Upper lobe of right lung (tissue), 1 donor: ENCODE data around the gene PGA3. TPM values are rescaled to one million over a fixed set of nuclear protein-coding genes. Genes with fewer than 3 reads are reported as not detected.
"Not testable (repeated sequence)": the region's sequence is repeated elsewhere in the genome, so short reads cannot be mapped to it uniquely, and the experiment has no call there.

Experiments used
- ATAC-seq: fragments of 200-7000 bp; cut with Tn5 transposase; one replicate; pipeline ENCODE4 v1.9.1; 2020; ENCODE audit warnings: mild to moderate bottlenecking, moderate library complexity
- DNase-seq: peaks from one replicate; pipeline ENCODE4 v3.0.0-alpha.2; 2020
- H3K27ac ChIP-seq: fragments of 200-600 bp; one replicate; pipeline ENCODE4 v1.8.0; 2022
- H3K27me3 ChIP-seq: fragments of 200-600 bp; one replicate; pipeline ENCODE4 v1.8.0; 2022; ENCODE audit warnings: mild to moderate bottlenecking
- H3K36me3 ChIP-seq: fragments of 200-600 bp; one replicate; pipeline ENCODE4 v1.8.0; 2022
- H3K4me1 ChIP-seq: fragments of 200-600 bp; one replicate; pipeline ENCODE4 v1.8.0; 2022
- H3K4me3 ChIP-seq: fragments of 200-600 bp; one replicate; pipeline ENCODE4 v1.8.0; 2022; ENCODE audit warnings: mild to moderate bottlenecking
- H3K9me3 ChIP-seq: fragments of 200-600 bp; one replicate; pipeline ENCODE4 v1.8.0; 2022
- intact Hi-C: fragments of 100-400 bp; cut with DNase I; formaldehyde crosslinking; loops from one replicate; pipeline ENCODE4 v1.11.0; 2022
- total RNA-seq: library from RNA; stranded (reverse); fragmentation: NEBNext Ultra II Directional; extraction: Animal tissue kit (Norgen Biotek cat#: 25700); gene quantifications from one replicate; pipeline ENCODE4 v1.2.1, GENCODE V29; 2021
- TF ChIP-seq, protein P1 (sequence below): fragments of 200-600 bp; IDR thresholded peaks from one replicate; pipeline ENCODE4 v1.8.0; 2022; ENCODE audit warnings: antibody characterized with exemption
- donor health status: DM: no; HTN: yes; CAD: no; lungs with severe emphysema.

Gene PGA3
- total RNA-seq, 1 donor from 2014 or later = not detected

DNA sequence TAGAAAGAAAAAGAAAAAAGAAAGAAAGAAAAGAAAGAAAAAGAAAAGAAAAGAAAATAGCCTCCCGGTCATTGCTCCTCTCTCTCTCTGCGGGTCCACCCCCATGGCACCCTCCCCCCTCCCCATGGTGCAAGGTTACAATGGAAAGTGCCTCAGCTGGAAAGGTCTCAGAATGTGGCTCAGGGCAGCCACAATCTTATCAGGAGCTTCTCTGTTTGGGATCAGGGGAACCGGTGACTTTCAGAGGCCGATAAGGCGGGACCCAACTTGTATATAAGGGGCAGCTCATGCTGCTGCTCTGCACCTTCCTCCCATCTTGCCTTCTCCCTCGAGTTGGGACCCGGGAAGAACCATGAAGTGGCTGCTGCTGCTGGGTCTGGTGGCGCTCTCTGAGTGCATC lies 37.6 kb downstream of the PGA3 start, which contains the start of gene PGA5:
TSS of gene PGA5 (plus strand) at position 301 of the 400 bp plus-strand sequence. CDS start at position 353, 52 bp downstream.
- H3K27me3 ChIP-seq, H3K4me3 ChIP-seq, H3K9me3 ChIP-seq, H3K36me3 ChIP-seq, DNase-seq, ATAC-seq, H3K27ac ChIP-seq, intact Hi-C loops, H3K4me1 ChIP-seq: not testable (repeated sequence)

DNA sequence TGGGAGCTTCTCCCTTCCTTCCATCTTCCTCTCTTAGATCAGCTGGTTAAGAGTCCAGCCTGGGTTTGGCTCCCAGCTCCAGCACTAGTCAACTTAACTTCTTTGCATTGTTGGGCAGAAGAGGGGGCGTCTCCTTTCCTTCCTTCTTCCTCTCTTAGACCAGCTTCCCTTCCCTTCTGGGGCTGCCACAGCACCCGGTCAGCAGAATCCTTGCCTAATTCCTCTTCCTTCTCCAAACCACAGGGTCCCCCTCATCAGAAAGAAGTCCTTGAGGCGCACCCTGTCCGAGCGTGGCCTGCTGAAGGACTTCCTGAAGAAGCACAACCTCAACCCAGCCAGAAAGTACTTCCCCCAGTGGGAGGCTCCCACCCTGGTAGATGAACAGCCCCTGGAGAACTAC lies 38.2 kb downstream of the PGA3 start:
- intact Hi-C loops, H3K4me1 ChIP-seq: not testable (repeated sequence)
- ATAC-seq = peak; percentile 82

DNA sequence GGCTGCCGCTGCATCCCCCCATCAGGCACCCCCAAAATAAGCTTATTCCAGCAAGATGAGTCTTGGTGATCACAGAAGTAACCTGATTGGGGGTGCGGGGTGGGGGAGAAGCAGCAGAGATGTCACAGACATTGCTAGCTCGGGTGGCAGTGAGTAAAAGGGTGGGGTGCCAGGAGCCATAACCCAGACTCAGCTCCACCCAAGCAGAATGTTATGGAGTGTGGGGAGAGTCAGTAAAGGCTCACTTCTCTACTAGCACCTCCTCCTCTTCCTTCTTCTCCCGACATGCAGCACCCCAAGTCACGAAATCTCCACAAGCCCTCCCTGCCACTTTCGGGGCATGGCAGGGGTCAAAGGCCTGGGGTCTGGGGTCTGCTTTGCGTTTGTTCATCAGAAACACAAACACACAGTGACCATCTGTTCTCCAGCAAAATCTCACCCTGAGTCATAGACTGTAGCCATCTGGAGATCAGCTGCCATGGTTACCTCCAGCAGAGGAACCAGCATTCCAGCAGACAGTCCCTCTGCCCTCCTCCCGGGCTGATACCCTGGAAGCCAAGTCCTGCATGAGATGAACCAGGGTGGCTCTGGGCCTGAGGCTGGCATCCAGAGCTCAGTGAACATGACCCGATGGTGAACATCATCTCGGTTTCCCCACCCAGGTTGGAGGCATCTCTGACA lies 42.1 kb downstream of the PGA3 start:
- intact Hi-C loops, H3K27ac ChIP-seq, H3K9me3 ChIP-seq, H3K36me3 ChIP-seq, H3K27me3 ChIP-seq, DNase-seq, ATAC-seq, H3K4me3 ChIP-seq, H3K4me1 ChIP-seq: not testable (repeated sequence)

More for the DNA sequence above, 38.2 kb downstream of the PGA3 start:
- H3K36me3 ChIP-seq, H3K4me3 ChIP-seq, H3K9me3 ChIP-seq, DNase-seq, H3K27ac ChIP-seq, H3K27me3 ChIP-seq: not testable (repeated sequence)

DNA sequence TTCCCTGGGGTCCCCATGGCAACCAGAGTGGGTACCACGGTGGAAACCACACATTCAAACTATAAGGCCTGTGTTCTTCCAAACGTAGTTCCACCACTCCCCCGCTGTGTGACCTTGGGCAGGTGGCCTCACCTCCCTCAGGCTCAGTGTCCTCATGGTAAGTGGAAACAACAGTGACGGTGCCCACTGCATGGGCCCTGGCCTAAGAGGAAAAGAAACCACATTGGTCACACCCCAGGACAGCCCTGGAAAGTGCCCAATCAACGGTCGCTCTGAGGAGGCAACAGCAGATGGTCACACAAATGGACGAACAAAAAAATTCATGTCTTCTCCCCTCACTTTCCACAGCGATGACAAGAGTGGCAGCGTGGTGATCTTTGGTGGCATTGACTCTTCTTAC lies 44.8 kb downstream of the PGA3 start:
- peak; percentile 30 for DNase-seq
- H3K9me3 ChIP-seq, ATAC-seq, H3K4me1 ChIP-seq, H3K36me3 ChIP-seq, intact Hi-C loops, H3K27ac ChIP-seq, H3K4me3 ChIP-seq, H3K27me3 ChIP-seq: not testable (repeated sequence)

DNA sequence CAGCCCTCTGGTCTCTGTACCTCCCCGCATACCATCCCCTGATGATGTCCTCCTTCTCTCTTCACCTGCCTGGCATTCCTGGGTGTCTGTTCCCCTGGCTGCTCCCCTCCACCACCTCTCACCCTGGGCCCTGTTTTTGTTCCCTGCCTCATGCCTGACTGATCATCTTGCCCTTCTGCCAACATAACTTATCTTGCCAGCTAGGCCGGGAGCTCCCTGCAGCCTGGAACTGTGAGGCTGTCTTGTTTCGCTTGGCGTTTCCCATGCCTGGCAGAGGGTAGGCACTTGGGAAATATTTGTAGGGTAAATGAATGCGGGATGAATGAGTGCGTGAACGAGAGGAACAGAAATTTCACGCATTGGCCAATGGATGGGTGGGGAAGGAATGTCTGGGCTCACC lies 45.9 kb downstream of the PGA3 start:
- intact Hi-C loops, H3K9me3 ChIP-seq, H3K4me3 ChIP-seq, H3K27me3 ChIP-seq, H3K4me1 ChIP-seq, H3K36me3 ChIP-seq, ATAC-seq, H3K27ac ChIP-seq: not testable (repeated sequence)
- DNase-seq = peak; percentile 29

DNA sequence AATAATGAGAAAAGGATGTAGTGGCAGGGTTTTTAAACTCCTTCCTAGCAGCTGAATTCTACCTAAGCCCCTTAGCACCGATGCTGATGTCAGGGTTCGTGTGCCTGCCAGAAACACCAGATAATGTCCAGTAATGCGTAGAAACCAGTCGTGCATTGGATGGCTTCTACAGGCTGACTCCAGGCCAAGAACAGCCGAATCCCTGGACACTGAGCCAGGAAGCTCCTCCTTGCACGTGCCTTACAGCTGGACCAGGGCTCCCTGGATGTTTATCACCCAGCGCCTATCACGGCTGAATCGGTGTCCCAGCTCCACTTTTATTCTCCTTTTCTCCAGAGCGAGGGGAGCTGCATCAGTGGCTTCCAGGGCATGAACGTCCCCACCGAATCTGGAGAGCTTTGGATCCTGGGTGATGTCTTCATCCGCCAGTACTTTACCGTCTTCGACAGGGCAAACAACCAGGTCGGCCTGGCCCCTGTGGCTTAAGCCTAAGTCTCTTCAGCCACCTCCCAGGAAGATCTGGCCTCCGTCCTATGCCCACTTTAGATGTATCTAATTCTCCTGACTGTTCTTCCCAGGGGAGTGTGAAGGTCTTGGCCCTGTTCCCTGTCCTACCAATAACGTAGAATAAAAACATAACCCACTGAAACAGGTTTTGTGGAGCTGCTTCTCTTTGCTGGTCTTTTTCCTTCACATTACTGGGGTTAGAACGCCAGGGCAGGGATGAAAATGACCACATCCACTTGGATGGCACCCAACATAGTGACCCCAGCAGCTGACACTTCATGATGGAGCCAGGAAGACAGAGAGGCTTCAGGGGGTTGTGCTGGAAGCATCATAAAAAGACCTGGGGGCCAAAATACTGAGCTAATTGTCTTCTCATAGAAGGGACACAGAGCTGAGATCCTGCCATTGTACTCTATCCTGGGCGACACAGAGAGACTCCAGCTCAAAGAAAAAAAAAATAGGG lies 47.8 kb downstream of the PGA3 start:
- H3K4me3 ChIP-seq, intact Hi-C loops, H3K36me3 ChIP-seq, H3K4me1 ChIP-seq, H3K27ac ChIP-seq, H3K27me3 ChIP-seq, H3K9me3 ChIP-seq, ATAC-seq: not testable (repeated sequence)
- DNase-seq = peak; percentile 2

DNA sequence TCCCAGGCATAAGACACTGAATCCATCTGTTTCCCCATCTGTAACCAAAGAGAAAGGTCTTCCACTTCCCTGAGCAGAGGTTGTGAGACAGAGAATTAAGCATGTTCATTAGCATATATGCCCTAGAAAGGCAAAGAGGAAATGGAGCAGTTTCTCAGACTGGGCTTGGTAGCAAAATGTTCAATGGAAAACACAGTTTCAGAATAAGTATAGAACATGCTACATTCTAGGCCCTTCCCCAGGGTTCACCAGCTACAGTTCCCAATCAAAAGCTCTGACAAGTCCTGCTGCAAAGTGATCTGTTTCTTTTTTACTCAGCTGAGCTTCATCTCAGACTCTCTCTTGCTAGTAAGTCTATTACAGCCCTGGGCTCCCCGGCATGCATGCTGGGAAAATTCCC lies 49.0 kb downstream of the PGA3 start:
- H3K27me3 ChIP-seq, H3K27ac ChIP-seq, DNase-seq, H3K36me3 ChIP-seq, intact Hi-C loops, H3K4me3 ChIP-seq, H3K4me1 ChIP-seq, H3K9me3 ChIP-seq, ATAC-seq: not testable (repeated sequence)

DNA sequence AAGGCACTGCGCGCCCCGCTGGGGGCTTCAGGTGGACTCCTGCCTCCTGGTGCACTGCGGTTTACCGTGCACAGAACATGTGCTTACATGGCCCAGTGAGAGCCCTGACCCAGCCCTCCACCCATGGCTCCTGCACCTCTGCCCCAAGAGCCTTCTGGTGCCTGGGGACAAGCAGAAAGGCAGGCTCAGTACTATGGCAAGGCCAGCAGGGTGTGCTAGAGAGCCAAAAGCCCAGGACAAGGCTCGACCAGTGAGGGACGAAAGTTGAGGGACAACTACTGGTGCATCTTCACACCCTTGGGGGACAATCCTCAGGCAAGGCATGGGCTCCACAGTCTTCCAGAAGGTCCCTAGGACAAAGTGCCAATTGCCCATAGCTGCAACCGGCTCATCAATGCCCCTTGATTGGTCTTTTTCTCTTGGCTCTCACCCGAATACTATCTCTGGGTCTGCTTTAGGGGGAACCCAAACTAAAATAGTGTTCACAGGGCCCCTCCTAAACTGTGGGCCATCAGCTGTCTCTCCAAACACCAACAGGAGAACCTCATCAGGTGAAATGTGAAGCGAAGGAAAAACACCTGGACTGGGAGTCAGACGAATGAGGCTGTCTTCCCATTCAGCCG lies 51.2 kb downstream of the PGA3 start:
- TF ChIP-seq, protein P1, sequence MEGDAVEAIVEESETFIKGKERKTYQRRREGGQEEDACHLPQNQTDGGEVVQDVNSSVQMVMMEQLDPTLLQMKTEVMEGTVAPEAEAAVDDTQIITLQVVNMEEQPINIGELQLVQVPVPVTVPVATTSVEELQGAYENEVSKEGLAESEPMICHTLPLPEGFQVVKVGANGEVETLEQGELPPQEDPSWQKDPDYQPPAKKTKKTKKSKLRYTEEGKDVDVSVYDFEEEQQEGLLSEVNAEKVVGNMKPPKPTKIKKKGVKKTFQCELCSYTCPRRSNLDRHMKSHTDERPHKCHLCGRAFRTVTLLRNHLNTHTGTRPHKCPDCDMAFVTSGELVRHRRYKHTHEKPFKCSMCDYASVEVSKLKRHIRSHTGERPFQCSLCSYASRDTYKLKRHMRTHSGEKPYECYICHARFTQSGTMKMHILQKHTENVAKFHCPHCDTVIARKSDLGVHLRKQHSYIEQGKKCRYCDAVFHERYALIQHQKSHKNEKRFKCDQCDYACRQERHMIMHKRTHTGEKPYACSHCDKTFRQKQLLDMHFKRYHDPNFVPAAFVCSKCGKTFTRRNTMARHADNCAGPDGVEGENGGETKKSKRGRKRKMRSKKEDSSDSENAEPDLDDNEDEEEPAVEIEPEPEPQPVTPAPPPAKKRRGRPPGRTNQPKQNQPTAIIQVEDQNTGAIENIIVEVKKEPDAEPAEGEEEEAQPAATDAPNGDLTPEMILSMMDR = peak; percentile 82
- no peaks in the 10 kb centered on the region for H3K36me3 ChIP-seq
- peak; percentile 77 for DNase-seq
- no peaks in the 10 kb centered on the region for H3K27me3 ChIP-seq
- no peaks in the 10 kb centered on the region for H3K9me3 ChIP-seq
- no peak overlapping the region for H3K27ac ChIP-seq
- no peaks in the 10 kb centered on the region for H3K4me1 ChIP-seq
- H3K4me3 ChIP-seq = no peak overlapping the region
- ATAC-seq = peak; percentile 92
- intact Hi-C loops = no loop called here
